Psoas muscle (tissue), 8 donors: ENCODE results near the gene RPL35. TPM values are rescaled to one million over a fixed set of nuclear protein-coding genes. Genes with fewer than 3 reads are reported as not detected.
A peak's percentile ranks its signal among the peaks of the same experiment; 100 is the strongest.

Experiments used
- ATAC-seq, 4 donors: fragments of 200-7000 bp; cut with Tn5 transposase; one replicate each; pipeline ENCODE4 v1.9.1; 2020; ENCODE audit warnings: moderate library complexity in 3 of 4, mild to moderate bottlenecking in 2 of 4
- DNase-seq, 2 donors: peaks; one replicate each; pipeline ENCODE4 v3.0.0-alpha.2; 2020
- H3K27ac ChIP-seq: fragments of 200-600 bp; one replicate; pipeline ENCODE4 v1.8.0; 2022
- H3K27me3 ChIP-seq, 3 donors: fragments of 200-600 bp in 1 of 3; one replicate each; pipeline versions ENCODE4 v1.6.1 to v1.8.0; 2013 to 2022; ENCODE audit warnings: low read length in 2 of 3, mild to moderate bottlenecking in 2 of 3, moderate library complexity in 1 of 3; ENCODE audit not compliant: insufficient read depth in 3 of 3
- H3K36me3 ChIP-seq, 2 donors: fragments of 200-600 bp in 1 of 2; one replicate each; pipeline versions ENCODE4 v1.6.1 to v1.8.0; 2013 to 2022; ENCODE audit warnings: low read depth in 1 of 2, mild to moderate bottlenecking in 1 of 2, moderate library complexity in 1 of 2; ENCODE audit not compliant: insufficient read depth in 1 of 2
- H3K4me1 ChIP-seq: fragments of 200-600 bp; one replicate; pipeline ENCODE4 v1.8.0; 2022
- H3K4me3 ChIP-seq: fragments of 200-600 bp; one replicate; pipeline ENCODE4 v1.8.0; 2022; ENCODE audit warnings: mild to moderate bottlenecking
- H3K9me3 ChIP-seq: fragments of 200-600 bp; one replicate; pipeline ENCODE4 v1.8.0; 2022
- WGBS, 3 donors: extraction: QIAGEN DNeasy Blood & Tissue Kit; methylation state at CpG; one replicate each; pipeline versions ENCODE4 v1.1.6 to v1.1.7; 2013; 5-methylcytosine and 5-hydroxymethylcytosine counted together
- intact Hi-C, 2 donors: fragments of 100-400 bp; cut with DNase I; formaldehyde crosslinking; loops; one replicate each; pipeline versions ENCODE4 v1.11.0 to v1.14.2; 2022
- polyA plus RNA-seq, 3 donors: library from polyadenylated mRNA; stranded (reverse); fragments of 200-250 nt; gene quantifications; one replicate each; pipeline ENCODE4 v1.2.3, GENCODE V29; 2013
- total RNA-seq, 4 donors: library from RNA; stranded (reverse); fragmentation: NEBNext Ultra II Directional in 2 of 4; extraction: Animal tissue kit (Norgen Biotek cat#: 25700) in 2 of 4; gene quantifications; one replicate each; pipeline versions ENCODE4 v1.2.1 to v1.2.4, GENCODE V29; 2021 to 2023
- TF ChIP-seq, protein P1 (sequence below): fragments of 200-600 bp; IDR thresholded peaks from one replicate; pipeline ENCODE4 v1.8.0; 2022; ENCODE audit warnings: antibody characterized with exemption
- donor health status: healthy with polysubstance abuse.
- donor health status: DM: no; HTN: no; CAD: no; lungs with moderate emphysema.
- donor health status: Bipolar disorder and iron deficiency.
- donor health status: healthy.
- donor health status: DM: yes; HTN: yes; CAD: no.
- donor health status: DM: no; HTN: no; CAD: no.
- donor health status: DM: no; HTN: no; CAD: no.
- donor health status: DM: yes; HTN: yes; CAD: no.

The RPL35 gene
- total and polyA plus RNA-seq, 7 donors, result 994 to 4,666 (median 1,307) TPM

- ATAC-seq (no peak), DNase-seq (no peak)
- Histone ChIP-seq H3K36me3 (peaks cover 8 to 50% of the 10 kb centered on the region in 2 donors), H3K4me1 (peaks cover 30% of the 10 kb centered on the region), H3K9me3 (no peaks in the 10 kb centered on the region), H3K4me3 (no peak overlapping the region), H3K27ac (peak overlapping the region; percentile 24), H3K27me3 (no peaks in the 10 kb centered on the region)
- TF ChIP-seq, protein P1, sequence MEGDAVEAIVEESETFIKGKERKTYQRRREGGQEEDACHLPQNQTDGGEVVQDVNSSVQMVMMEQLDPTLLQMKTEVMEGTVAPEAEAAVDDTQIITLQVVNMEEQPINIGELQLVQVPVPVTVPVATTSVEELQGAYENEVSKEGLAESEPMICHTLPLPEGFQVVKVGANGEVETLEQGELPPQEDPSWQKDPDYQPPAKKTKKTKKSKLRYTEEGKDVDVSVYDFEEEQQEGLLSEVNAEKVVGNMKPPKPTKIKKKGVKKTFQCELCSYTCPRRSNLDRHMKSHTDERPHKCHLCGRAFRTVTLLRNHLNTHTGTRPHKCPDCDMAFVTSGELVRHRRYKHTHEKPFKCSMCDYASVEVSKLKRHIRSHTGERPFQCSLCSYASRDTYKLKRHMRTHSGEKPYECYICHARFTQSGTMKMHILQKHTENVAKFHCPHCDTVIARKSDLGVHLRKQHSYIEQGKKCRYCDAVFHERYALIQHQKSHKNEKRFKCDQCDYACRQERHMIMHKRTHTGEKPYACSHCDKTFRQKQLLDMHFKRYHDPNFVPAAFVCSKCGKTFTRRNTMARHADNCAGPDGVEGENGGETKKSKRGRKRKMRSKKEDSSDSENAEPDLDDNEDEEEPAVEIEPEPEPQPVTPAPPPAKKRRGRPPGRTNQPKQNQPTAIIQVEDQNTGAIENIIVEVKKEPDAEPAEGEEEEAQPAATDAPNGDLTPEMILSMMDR, result no peak
- 83 to 84% (median 84%) methylated on average over 24 of the region's 24 CpGs for WGBS, 3 donors
- intact Hi-C loops, result no loop called here
These were observed 4.1 kb downstream of the RPL35 start for GRCh38 chr9:124857533-124858162.

GRCh38 chr9:124855944-124856765, 5.6 kb downstream of the RPL35 start:
- peaks cover 35% of the 10 kb centered on the region for H3K4me1 ChIP-seq
- TF ChIP-seq, protein P1, result no peak
- no peak overlapping the region for H3K4me3 ChIP-seq
- WGBS, 3 donors, result 59 to 73% (median 65%) methylated on average over 15 to 16 of the region's 16 CpGs
- ATAC-seq (no peak), DNase-seq (no peak)
- H3K36me3 ChIP-seq, result peaks cover 7 to 49% of the 10 kb centered on the region in 2 donors
- H3K27me3 ChIP-seq, result no peaks in the 10 kb centered on the region
- H3K27ac ChIP-seq, result no peak overlapping the region
- intact Hi-C loops, result no loop called here
- H3K9me3 ChIP-seq, result no peaks in the 10 kb centered on the region

DNA sequence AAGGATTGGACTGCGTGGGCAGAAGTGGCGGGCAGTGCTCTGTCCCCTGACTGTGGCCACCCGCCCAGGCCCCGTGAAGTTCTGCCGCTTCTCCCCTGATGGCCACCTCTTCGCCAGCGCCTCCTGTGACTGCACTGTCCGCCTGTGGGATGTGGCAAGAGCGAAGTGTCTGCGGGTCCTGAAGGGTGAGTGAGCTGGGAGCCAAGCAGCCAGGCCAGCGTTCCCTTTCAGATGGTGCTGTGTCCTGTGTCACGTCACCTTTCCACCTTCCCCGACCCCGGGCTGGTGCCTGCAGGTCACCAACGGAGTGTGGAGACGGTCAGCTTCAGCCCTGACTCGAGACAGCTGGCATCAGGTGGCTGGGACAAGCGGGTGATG, 6.2 kb downstream of the RPL35 start:
- no peak overlapping the region for H3K4me3 ChIP-seq
- peaks cover 33% of the 10 kb centered on the region for H3K4me1 ChIP-seq
- no peaks in the 10 kb centered on the region for H3K27me3 ChIP-seq
- WGBS, 3 donors, result 83 to 84% (median 83%) methylated on average over 18 of the region's 18 CpGs
- ATAC-seq (no peak), DNase-seq (no peak)
- TF ChIP-seq, protein P1, result no peak
- no peaks in the 10 kb centered on the region for H3K9me3 ChIP-seq
- H3K27ac ChIP-seq, result no peak overlapping the region
- H3K36me3 ChIP-seq, result peaks cover 4 to 43% of the 10 kb centered on the region in 2 donors
- intact Hi-C loops, result no loop called here

- TF ChIP-seq, protein P1, result no peak
- Histone ChIP-seq H3K9me3 (no peaks in the 10 kb centered on the region), H3K4me3 (no peak overlapping the region), H3K27me3 (no peaks in the 10 kb centered on the region), H3K4me1 (peaks cover 27% of the 10 kb centered on the region), H3K27ac (no peak overlapping the region), H3K36me3 (peaks cover 0 to 36% of the 10 kb centered on the region in 2 donors)
- DNase-seq (no peak), ATAC-seq (no peak)
- intact Hi-C loops, result no loop called here
- 70 to 76% (median 74%) methylated on average over 7 of the region's 7 CpGs for WGBS, 3 donors
These were observed 6.9 kb downstream of the RPL35 start for GRCh38 chr9:124854822-124855221.
